ENCODE measurements around the gene KLHL22. TPM values are rescaled to one million over a fixed set of nuclear protein-coding genes. Genes with fewer than 3 reads are reported as not detected.

The KLHL22 gene
- total and polyA plus RNA-seq, 4 donors: 2.0 to 20.3 (median 8.7) TPM

DNA sequence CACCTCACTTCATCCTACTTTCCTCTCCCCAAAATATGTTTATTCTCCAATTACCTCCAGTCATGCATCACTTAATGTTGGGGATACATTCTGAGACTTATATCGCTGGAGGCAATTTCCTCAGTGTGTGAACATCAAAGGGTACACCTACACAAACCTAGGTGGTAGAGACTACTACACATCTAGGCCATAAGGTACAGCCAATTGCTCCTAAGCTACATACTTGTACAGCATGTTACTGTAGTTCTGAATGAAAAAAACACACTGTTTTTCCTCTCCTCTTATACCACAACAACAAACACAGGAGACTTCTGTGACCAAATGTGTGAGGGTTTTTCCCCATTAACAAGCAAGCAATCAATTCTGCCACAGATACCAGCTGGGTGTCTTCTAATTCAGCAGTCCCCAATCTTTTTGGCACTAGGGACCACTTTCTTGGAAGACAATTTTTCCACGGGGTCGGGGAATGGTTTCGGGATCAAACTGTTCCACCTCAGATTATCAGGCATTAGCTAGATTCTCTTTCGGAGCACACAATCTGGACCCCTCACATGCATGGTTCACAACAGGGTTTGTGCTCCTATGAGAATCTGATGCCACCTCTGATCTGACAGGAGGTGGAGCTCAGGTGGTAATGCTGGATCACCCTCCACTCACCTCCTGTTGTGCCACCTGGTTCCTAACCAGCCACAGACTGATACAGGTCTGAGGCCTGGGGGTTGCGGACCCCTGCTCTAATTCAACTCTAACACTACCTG is 5.2 kb downstream of the KLHL22 start:
- H3K27me3 ChIP-seq (ENCODE audit: control insufficient read depth in 4 of 4, insufficient read depth in 4 of 4, low read length in 3 of 4): no peaks in the 10 kb centered on the region
- TF ChIP-seq HNF4A (conservative IDR thresholded peaks at IDR 0.05) (no peak), GABPA (IDR thresholded peaks at IDR 0.05 in 1 of 2, conservative IDR thresholded peaks at IDR 0.05 in 1 of 2) (no peak), JUND (IDR thresholded peaks at IDR 0.05) (no peak), SP1 (IDR thresholded peaks at IDR 0.05) (no peak), TAF1 (conservative IDR thresholded peaks at IDR 0.05) (no peak), RAD21 (IDR thresholded peaks at IDR 0.05) (no peak), YY1 (IDR thresholded peaks at IDR 0.05) (no peak), NR2F2 (IDR thresholded peaks at IDR 0.05) (no peak), FOXA2 (IDR thresholded peaks at IDR 0.05) (no peak), HNF4G (IDR thresholded peaks at IDR 0.05) (no peak), EGR1 (IDR thresholded peaks at IDR 0.05; ENCODE audit: low read depth in 2 of 2) (no peak), FOXA1 (IDR thresholded peaks at IDR 0.05) (no peak), RXRA (IDR thresholded peaks at IDR 0.05) (no peak)
- TF ChIP-seq, protein P1, sequence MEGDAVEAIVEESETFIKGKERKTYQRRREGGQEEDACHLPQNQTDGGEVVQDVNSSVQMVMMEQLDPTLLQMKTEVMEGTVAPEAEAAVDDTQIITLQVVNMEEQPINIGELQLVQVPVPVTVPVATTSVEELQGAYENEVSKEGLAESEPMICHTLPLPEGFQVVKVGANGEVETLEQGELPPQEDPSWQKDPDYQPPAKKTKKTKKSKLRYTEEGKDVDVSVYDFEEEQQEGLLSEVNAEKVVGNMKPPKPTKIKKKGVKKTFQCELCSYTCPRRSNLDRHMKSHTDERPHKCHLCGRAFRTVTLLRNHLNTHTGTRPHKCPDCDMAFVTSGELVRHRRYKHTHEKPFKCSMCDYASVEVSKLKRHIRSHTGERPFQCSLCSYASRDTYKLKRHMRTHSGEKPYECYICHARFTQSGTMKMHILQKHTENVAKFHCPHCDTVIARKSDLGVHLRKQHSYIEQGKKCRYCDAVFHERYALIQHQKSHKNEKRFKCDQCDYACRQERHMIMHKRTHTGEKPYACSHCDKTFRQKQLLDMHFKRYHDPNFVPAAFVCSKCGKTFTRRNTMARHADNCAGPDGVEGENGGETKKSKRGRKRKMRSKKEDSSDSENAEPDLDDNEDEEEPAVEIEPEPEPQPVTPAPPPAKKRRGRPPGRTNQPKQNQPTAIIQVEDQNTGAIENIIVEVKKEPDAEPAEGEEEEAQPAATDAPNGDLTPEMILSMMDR (IDR thresholded peaks at IDR 0.05; ENCODE audit: low read depth, low read length, missing input control): no peak
- TF ChIP-seq, protein P2, sequence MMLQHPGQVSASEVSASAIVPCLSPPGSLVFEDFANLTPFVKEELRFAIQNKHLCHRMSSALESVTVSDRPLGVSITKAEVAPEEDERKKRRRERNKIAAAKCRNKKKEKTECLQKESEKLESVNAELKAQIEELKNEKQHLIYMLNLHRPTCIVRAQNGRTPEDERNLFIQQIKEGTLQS (IDR thresholded peaks at IDR 0.05): no peak
- TF ChIP-seq, protein P3, sequence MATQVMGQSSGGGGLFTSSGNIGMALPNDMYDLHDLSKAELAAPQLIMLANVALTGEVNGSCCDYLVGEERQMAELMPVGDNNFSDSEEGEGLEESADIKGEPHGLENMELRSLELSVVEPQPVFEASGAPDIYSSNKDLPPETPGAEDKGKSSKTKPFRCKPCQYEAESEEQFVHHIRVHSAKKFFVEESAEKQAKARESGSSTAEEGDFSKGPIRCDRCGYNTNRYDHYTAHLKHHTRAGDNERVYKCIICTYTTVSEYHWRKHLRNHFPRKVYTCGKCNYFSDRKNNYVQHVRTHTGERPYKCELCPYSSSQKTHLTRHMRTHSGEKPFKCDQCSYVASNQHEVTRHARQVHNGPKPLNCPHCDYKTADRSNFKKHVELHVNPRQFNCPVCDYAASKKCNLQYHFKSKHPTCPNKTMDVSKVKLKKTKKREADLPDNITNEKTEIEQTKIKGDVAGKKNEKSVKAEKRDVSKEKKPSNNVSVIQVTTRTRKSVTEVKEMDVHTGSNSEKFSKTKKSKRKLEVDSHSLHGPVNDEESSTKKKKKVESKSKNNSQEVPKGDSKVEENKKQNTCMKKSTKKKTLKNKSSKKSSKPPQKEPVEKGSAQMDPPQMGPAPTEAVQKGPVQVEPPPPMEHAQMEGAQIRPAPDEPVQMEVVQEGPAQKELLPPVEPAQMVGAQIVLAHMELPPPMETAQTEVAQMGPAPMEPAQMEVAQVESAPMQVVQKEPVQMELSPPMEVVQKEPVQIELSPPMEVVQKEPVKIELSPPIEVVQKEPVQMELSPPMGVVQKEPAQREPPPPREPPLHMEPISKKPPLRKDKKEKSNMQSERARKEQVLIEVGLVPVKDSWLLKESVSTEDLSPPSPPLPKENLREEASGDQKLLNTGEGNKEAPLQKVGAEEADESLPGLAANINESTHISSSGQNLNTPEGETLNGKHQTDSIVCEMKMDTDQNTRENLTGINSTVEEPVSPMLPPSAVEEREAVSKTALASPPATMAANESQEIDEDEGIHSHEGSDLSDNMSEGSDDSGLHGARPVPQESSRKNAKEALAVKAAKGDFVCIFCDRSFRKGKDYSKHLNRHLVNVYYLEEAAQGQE (IDR thresholded peaks at IDR 0.05): no peak
- TF ChIP-seq, protein P4, sequence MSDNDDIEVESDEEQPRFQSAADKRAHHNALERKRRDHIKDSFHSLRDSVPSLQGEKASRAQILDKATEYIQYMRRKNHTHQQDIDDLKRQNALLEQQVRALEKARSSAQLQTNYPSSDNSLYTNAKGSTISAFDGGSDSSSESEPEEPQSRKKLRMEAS (IDR thresholded peaks at IDR 0.05): no peak
- TF ChIP-seq, protein P5, sequence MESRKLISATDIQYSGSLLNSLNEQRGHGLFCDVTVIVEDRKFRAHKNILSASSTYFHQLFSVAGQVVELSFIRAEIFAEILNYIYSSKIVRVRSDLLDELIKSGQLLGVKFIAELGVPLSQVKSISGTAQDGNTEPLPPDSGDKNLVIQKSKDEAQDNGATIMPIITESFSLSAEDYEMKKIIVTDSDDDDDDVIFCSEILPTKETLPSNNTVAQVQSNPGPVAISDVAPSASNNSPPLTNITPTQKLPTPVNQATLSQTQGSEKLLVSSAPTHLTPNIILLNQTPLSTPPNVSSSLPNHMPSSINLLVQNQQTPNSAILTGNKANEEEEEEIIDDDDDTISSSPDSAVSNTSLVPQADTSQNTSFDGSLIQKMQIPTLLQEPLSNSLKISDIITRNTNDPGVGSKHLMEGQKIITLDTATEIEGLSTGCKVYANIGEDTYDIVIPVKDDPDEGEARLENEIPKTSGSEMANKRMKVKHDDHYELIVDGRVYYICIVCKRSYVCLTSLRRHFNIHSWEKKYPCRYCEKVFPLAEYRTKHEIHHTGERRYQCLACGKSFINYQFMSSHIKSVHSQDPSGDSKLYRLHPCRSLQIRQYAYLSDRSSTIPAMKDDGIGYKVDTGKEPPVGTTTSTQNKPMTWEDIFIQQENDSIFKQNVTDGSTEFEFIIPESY (IDR thresholded peaks at IDR 0.05): no peak
- no peak overlapping the region for H3K4me3 ChIP-seq (ENCODE audit: low read depth in 1 of 3, low read length in 3 of 3)
- peaks cover 0 to 3% (median 1%) of the 10 kb centered on the region in 4 donors for H3K36me3 ChIP-seq (ENCODE audit: control insufficient read depth in 4 of 4, insufficient read depth in 3 of 4, low read depth in 1 of 4, low read length in 3 of 4)
- no peaks in the 10 kb centered on the region for H3K9me3 ChIP-seq (ENCODE audit: control insufficient read depth in 4 of 4, low read length in 3 of 4)
- WGBS: 99% methylated on average over 6 of the region's 6 CpGs
- H3K4me1 ChIP-seq (ENCODE audit: control insufficient read depth in 4 of 4, insufficient read depth in 4 of 4, low read length in 3 of 4): peaks cover 2 to 10% (median 4%) of the 10 kb centered on the region in 4 donors
- H3K9ac ChIP-seq (ENCODE audit: low read depth in 1 of 2, low read length in 2 of 2): no peak overlapping the region
- no peak overlapping the region for H3K27ac ChIP-seq (ENCODE audit: low read depth in 1 of 2, low read length in 2 of 2)
- DNase-seq (ENCODE audit: low spot score): no peak

All from liver (tissue), 9 donors.